Measurements from ENCODE around the gene ITGA1. TPM values are rescaled to one million over a fixed set of nuclear protein-coding genes. Genes with fewer than 3 reads are reported as not detected.
A peak's percentile ranks its signal among the peaks of the same experiment; 100 is the strongest.

The ITGA1 gene
- total and polyA plus RNA-seq, 2 donors from 2014 or later, result 13.3 to 65.6 TPM

GRCh38 chr5:52870448-52870847, 82.7 kb downstream of the ITGA1 start:
- Histone ChIP-seq H3K9me3 (ENCODE audit: control insufficient read depth in 2 of 3, insufficient read depth in 1 of 3, low read length in 3 of 3) (no peaks in the 10 kb centered on the region), H3K9ac (ENCODE audit: low read length in 3 of 3) (no peak overlapping the region), H3K4me1 (ENCODE audit: control insufficient read depth in 2 of 3, insufficient read depth in 2 of 3, low read depth in 1 of 3, low read length in 3 of 3) (peaks cover 6 to 7% (median 7%) of the 10 kb centered on the region in 3 donors), H3K4me3 (ENCODE audit: low read length in 3 of 3) (no peak overlapping the region), H3K36me3 (ENCODE audit: control insufficient read depth in 2 of 3, insufficient read depth in 3 of 3, low read length in 3 of 3) (peaks cover 0 to 7% (median 0%) of the 10 kb centered on the region in 3 donors), H3K27ac (ENCODE audit: low read depth in 2 of 2, low read length in 2 of 2) (peak overlapping the region in 1 of 2 donors; percentile 28), H3K27me3 (ENCODE audit: control insufficient read depth, insufficient read depth, low read length) (no peaks in the 10 kb centered on the region)
- FAIRE-seq (no peak), DNase-seq (peak; percentile 48 to 75 (median 62))
- TF ChIP-seq, protein P1, sequence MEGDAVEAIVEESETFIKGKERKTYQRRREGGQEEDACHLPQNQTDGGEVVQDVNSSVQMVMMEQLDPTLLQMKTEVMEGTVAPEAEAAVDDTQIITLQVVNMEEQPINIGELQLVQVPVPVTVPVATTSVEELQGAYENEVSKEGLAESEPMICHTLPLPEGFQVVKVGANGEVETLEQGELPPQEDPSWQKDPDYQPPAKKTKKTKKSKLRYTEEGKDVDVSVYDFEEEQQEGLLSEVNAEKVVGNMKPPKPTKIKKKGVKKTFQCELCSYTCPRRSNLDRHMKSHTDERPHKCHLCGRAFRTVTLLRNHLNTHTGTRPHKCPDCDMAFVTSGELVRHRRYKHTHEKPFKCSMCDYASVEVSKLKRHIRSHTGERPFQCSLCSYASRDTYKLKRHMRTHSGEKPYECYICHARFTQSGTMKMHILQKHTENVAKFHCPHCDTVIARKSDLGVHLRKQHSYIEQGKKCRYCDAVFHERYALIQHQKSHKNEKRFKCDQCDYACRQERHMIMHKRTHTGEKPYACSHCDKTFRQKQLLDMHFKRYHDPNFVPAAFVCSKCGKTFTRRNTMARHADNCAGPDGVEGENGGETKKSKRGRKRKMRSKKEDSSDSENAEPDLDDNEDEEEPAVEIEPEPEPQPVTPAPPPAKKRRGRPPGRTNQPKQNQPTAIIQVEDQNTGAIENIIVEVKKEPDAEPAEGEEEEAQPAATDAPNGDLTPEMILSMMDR (IDR thresholded peaks at IDR 0.05; ENCODE audit: borderline replicate concordance, extremely low read depth, insufficient read depth), result no peak
- intact Hi-C loops (cut with DNase I), result no loop called here

DNA sequence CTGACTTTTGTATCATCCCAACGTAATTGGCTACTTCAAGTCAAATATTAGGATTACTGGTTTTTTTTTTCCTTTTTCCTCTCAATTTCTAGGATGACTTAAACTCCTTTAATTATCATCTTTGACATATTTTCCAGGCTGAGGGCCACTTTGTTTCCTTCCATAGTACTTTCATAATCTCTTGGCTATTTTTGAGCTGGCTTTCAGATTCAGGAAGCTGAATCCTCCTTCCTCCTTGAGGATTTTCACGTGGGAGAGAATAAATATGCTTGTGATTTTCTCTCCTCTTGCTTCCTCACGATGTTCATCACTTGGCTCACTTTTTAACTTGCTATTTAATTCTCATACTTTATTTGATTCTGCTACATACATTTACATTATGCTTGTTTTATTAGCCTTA, 88.1 kb downstream of the ITGA1 start:
- Histone ChIP-seq H3K9ac (ENCODE audit: low read length in 3 of 3) (no peak overlapping the region), H3K9me3 (ENCODE audit: control insufficient read depth in 2 of 3, insufficient read depth in 1 of 3, low read length in 3 of 3) (no peaks in the 10 kb centered on the region), H3K4me3 (ENCODE audit: low read length in 3 of 3) (no peak overlapping the region), H3K4me1 (ENCODE audit: control insufficient read depth in 2 of 3, insufficient read depth in 2 of 3, low read depth in 1 of 3, low read length in 3 of 3) (peaks cover 0 to 4% (median 2%) of the 10 kb centered on the region in 3 donors), H3K36me3 (ENCODE audit: control insufficient read depth in 2 of 3, insufficient read depth in 3 of 3, low read length in 3 of 3) (peaks cover 0 to 2% (median 0%) of the 10 kb centered on the region in 3 donors), H3K27me3 (ENCODE audit: control insufficient read depth, insufficient read depth, low read length) (no peaks in the 10 kb centered on the region), H3K27ac (ENCODE audit: low read depth in 2 of 2, low read length in 2 of 2) (peak overlapping the region in 1 of 2 donors; percentile 32)
- no peak for FAIRE-seq
- intact Hi-C loops (cut with DNase I), result no loop called here
- TF ChIP-seq, protein P1 (IDR thresholded peaks at IDR 0.05; ENCODE audit: borderline replicate concordance, extremely low read depth, insufficient read depth), result no peak
- DNase-seq, result no peak

GRCh38 chr5:52876456-52876855, 88.7 kb downstream of the ITGA1 start:
- H3K36me3 ChIP-seq (ENCODE audit: control insufficient read depth in 2 of 3, insufficient read depth in 3 of 3, low read length in 3 of 3), result peaks cover 0 to 2% (median 0%) of the 10 kb centered on the region in 3 donors
- no peak overlapping the region for H3K4me3 ChIP-seq (ENCODE audit: low read length in 3 of 3)
- no peak overlapping the region for H3K9ac ChIP-seq (ENCODE audit: low read length in 3 of 3)
- FAIRE-seq (no peak), DNase-seq (no peak)
- no peaks in the 10 kb centered on the region for H3K27me3 ChIP-seq (ENCODE audit: control insufficient read depth, insufficient read depth, low read length)
- H3K27ac ChIP-seq (ENCODE audit: low read depth in 2 of 2, low read length in 2 of 2), result no peak overlapping the region
- no peaks in the 10 kb centered on the region for H3K9me3 ChIP-seq (ENCODE audit: control insufficient read depth in 2 of 3, insufficient read depth in 1 of 3, low read length in 3 of 3)
- intact Hi-C loops (cut with DNase I), result no loop called here
- TF ChIP-seq, protein P1 (IDR thresholded peaks at IDR 0.05; ENCODE audit: borderline replicate concordance, extremely low read depth, insufficient read depth), result no peak
- H3K4me1 ChIP-seq (ENCODE audit: control insufficient read depth in 2 of 3, insufficient read depth in 2 of 3, low read depth in 1 of 3, low read length in 3 of 3), result peaks cover 0 to 3% (median 0%) of the 10 kb centered on the region in 3 donors

GRCh38 chr5:52878656-52879055, 90.9 kb downstream of the ITGA1 start:
- Histone ChIP-seq H3K4me1 (ENCODE audit: control insufficient read depth in 2 of 3, insufficient read depth in 2 of 3, low read depth in 1 of 3, low read length in 3 of 3) (peaks cover 0 to 3% (median 0%) of the 10 kb centered on the region in 3 donors), H3K27me3 (ENCODE audit: control insufficient read depth, insufficient read depth, low read length) (no peaks in the 10 kb centered on the region), H3K27ac (ENCODE audit: low read depth in 2 of 2, low read length in 2 of 2) (no peak overlapping the region), H3K36me3 (ENCODE audit: control insufficient read depth in 2 of 3, insufficient read depth in 3 of 3, low read length in 3 of 3) (peaks cover 0 to 2% (median 0%) of the 10 kb centered on the region in 3 donors), H3K4me3 (ENCODE audit: low read length in 3 of 3) (no peak overlapping the region), H3K9ac (ENCODE audit: low read length in 3 of 3) (no peak overlapping the region), H3K9me3 (ENCODE audit: control insufficient read depth in 2 of 3, insufficient read depth in 1 of 3, low read length in 3 of 3) (no peaks in the 10 kb centered on the region)
- FAIRE-seq (no peak), DNase-seq (peak in 2 of 5 donors; percentile 32 to 57)
- intact Hi-C loops (cut with DNase I), result no loop called here
- TF ChIP-seq, protein P1 (IDR thresholded peaks at IDR 0.05; ENCODE audit: borderline replicate concordance, extremely low read depth, insufficient read depth), result no peak
